Myometrial cell (primary cell): ENCODE data around the gene C17orf67. TPM values are rescaled to one million over a fixed set of nuclear protein-coding genes. Genes with fewer than 3 reads are reported as not detected.

Experiments used
- total RNA-seq: library from RNA; depleted of rRNA; stranded (reverse); fragments of >200 nt; gene quantifications from 2 replicates; pipeline ENCODE4 v1.2.3, GENCODE V29; 2015

The C17orf67 gene, protein sequence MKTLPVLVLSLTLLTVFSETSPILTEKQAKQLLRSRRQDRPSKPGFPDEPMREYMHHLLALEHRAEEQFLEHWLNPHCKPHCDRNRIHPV
- 0.35 TPM in 1 of 2 replicates, not detected in the other for total RNA-seq

DNA sequence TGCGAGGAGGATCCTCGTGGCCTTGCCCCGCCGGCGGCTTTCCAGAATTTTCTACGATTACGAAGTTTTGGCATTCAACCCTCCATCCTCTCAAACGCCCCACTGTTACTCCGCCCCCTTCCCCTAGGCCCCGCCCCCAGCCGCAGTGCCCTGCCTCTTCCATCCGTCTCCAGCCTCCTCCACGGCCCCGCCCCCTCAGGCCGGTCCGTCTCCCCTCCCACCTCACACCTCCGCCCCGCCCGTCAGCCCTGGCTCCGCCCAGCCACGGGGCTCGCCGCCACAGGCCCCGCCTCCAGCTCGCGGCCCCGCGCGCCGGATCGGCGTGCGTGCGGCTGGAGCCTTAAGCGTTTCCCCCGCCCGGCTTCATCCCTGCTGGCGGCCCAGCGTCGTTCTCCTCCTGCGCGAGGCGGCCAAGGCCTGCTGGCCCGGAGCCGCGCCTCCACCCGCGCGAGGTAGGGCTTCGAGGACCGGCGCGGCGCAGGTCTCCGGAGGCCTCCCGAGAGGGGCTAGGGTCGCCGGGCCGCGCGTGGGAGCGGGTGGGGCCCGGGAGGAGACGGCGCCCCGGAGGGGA lies at the start of gene C17orf67, which contains the start of gene DGKE:
C17orf67 (minus strand) TSS at position 112 of the 571 bp plus-strand sequence. CDS start 18,110 bp downstream, outside the sequence.
DGKE (plus strand) TSS at position 343 of the 571 bp plus-strand sequence. CDS start 645 bp downstream, outside the sequence.

Other genes starting within 250 kb of the C17orf67 start
- gene NOG, start 240.2 kb downstream of the C17orf67 start, total RNA-seq: 0.18 TPM in 1 of 2 replicates, not detected in the other
- gene DGKE, start 231 bp upstream of the C17orf67 start, total RNA-seq: 0.58 and 1.6 TPM in 2 replicates
- 12.7 and 16.3 TPM in 2 replicates for gene TRIM25, start 80.1 kb upstream of the C17orf67 start, total RNA-seq
- gene COIL, start 127.1 kb upstream of the C17orf67 start, total RNA-seq: 8.6 and 9.4 TPM in 2 replicates
- gene SCPEP1, start 144.2 kb upstream of the C17orf67 start, total RNA-seq: 32.1 and 47.6 TPM in 2 replicates